Mesenchymal stem cell (in vitro differentiated cells and primary cell): ENCODE data around the gene SLIT3.

ENCODE experiments used
- DNase-seq: peaks from one replicate; pipeline ENCODE4 v3.0.0-alpha.2; 2013
- H2AFZ ChIP-seq: one replicate; pipeline ENCODE4 v1.6.1; 2013; ENCODE audit warnings: low read depth, mild to moderate bottlenecking, control low read depth, inconsistent platforms, low read length, moderate library complexity
- H2AK5ac ChIP-seq: 2 replicates; pipeline ENCODE4 v1.6.1; 2013; ENCODE audit warnings: low read length, moderate library complexity, mild to moderate bottlenecking, inconsistent platforms; ENCODE audit not compliant: severe bottlenecking
- H2BK120ac ChIP-seq: one replicate; pipeline ENCODE4 v1.6.1; 2013; ENCODE audit warnings: low read depth, mild to moderate bottlenecking, inconsistent platforms, low read length, moderate library complexity
- H2BK12ac ChIP-seq, 2 experiments: one replicate each; pipeline ENCODE4 v1.6.1; 2013; ENCODE audit warnings: inconsistent platforms in 2 of 2, low read length in 2 of 2, mild to moderate bottlenecking in 2 of 2, moderate library complexity in 2 of 2, control low read depth in 1 of 2
- H2BK15ac ChIP-seq: one replicate; pipeline ENCODE4 v1.6.1; 2013; ENCODE audit warnings: mild to moderate bottlenecking, low read depth, inconsistent platforms; ENCODE audit not compliant: poor library complexity, severe bottlenecking
- H2BK5ac ChIP-seq: 2 replicates; pipeline ENCODE4 v1.6.1; 2013; ENCODE audit warnings: low read depth, mild to moderate bottlenecking, low read length, control low read depth, inconsistent platforms; ENCODE audit not compliant: poor library complexity, severe bottlenecking
- H3K14ac ChIP-seq, 2 experiments: one replicate each; pipeline ENCODE4 v1.6.1; 2013; ENCODE audit warnings: inconsistent platforms in 2 of 2, low read length in 2 of 2, control low read depth in 1 of 2, mild to moderate bottlenecking in 1 of 2, moderate library complexity in 1 of 2
- H3K18ac ChIP-seq, 2 experiments: one replicate each; pipeline ENCODE4 v1.6.1; 2013; ENCODE audit warnings: inconsistent platforms in 2 of 2, low read length in 2 of 2, control low read depth in 1 of 2, low read depth in 1 of 2, mild to moderate bottlenecking in 1 of 2
- H3K23ac ChIP-seq, 2 experiments: one replicate each; pipeline ENCODE4 v1.6.1; 2013; ENCODE audit warnings: inconsistent platforms in 2 of 2, low read length in 2 of 2, mild to moderate bottlenecking in 2 of 2, moderate library complexity in 2 of 2, control low read depth in 1 of 2
- H3K27ac ChIP-seq: 2 replicates; pipeline ENCODE4 v1.5.1; 2013; ENCODE audit warnings: mild to moderate bottlenecking, moderate library complexity, low read length, control low read depth, inconsistent platforms; ENCODE audit not compliant: poor library complexity, severe bottlenecking
- H3K27me3 ChIP-seq, 2 experiments: 2 replicates each; pipeline versions ENCODE4 v1.6.1 to v1.7.0; 2013; ENCODE audit warnings: low read length in 2 of 2, mild to moderate bottlenecking in 2 of 2, moderate library complexity in 2 of 2, control low read depth in 1 of 2, inconsistent platforms in 1 of 2; ENCODE audit not compliant: control insufficient read depth in 1 of 2, insufficient read depth in 1 of 2
- H3K36me3 ChIP-seq, 2 experiments: 2 replicates each; pipeline versions ENCODE4 v1.6.1 to v1.7.0; 2013; ENCODE audit warnings: low read length in 2 of 2, control low read depth in 1 of 2, inconsistent platforms in 1 of 2, low read depth in 1 of 2, mild to moderate bottlenecking in 1 of 2; ENCODE audit not compliant: insufficient read depth in 2 of 2, control insufficient read depth in 1 of 2
- H3K4ac ChIP-seq, 2 experiments: one replicate each; pipeline ENCODE4 v1.6.1; 2013; ENCODE audit warnings: inconsistent platforms in 2 of 2, low read length in 2 of 2, mild to moderate bottlenecking in 2 of 2, moderate library complexity in 2 of 2, control low read depth in 1 of 2, low read depth in 1 of 2
- H3K4me1 ChIP-seq: 2 replicates; pipeline ENCODE4 v1.6.1; 2013; ENCODE audit warnings: low read depth, low read length, control low read depth; ENCODE audit not compliant: control insufficient read depth, insufficient read depth
- H3K4me2 ChIP-seq: 2 replicates; pipeline ENCODE4 v1.6.1; 2013; ENCODE audit warnings: low read length, mild to moderate bottlenecking, inconsistent platforms; ENCODE audit not compliant: poor library complexity, severe bottlenecking
- H3K4me3 ChIP-seq, 2 experiments: 2 replicates each; pipeline versions ENCODE4 v1.5.1 to v1.7.0; 2013; ENCODE audit warnings: low read length in 2 of 2, mild to moderate bottlenecking in 2 of 2, control low read depth in 1 of 2, low read depth in 1 of 2; ENCODE audit not compliant: insufficient read depth in 1 of 2
- H3K79me1 ChIP-seq: replicated peaks from 2 replicates; pipeline ENCODE4 v1.6.1; 2013; ENCODE audit warnings: mild to moderate bottlenecking, control low read depth, low read length, inconsistent platforms; ENCODE audit not compliant: poor library complexity, severe bottlenecking
- H3K9ac ChIP-seq: 2 replicates; pipeline ENCODE4 v1.7.0; 2013; ENCODE audit warnings: mild to moderate bottlenecking, low read length, moderate library complexity
- H3K9me3 ChIP-seq: 2 replicates; pipeline ENCODE4 v1.7.0; 2013; ENCODE audit warnings: mild to moderate bottlenecking, low read length; ENCODE audit not compliant: control insufficient read depth
- H4K8ac ChIP-seq: one replicate; pipeline ENCODE4 v1.6.1; 2013; ENCODE audit warnings: inconsistent platforms, mild to moderate bottlenecking, low read length, moderate library complexity
- H4K91ac ChIP-seq: one replicate; pipeline ENCODE4 v1.6.1; 2013; ENCODE audit warnings: mild to moderate bottlenecking, low read length, inconsistent platforms
- WGBS: methylation state at CpG from one replicate; pipeline ENCODE4 v1.1.7; 2013; ENCODE audit warnings: mixed read lengths; 5-methylcytosine and 5-hydroxymethylcytosine counted together

Gene SLIT3

GRCh38 chr5:168693297-168693696, 607.6 kb downstream of the SLIT3 start:
- Histone ChIP-seq H2AFZ (no peak overlapping the region), H3K18ac (no peak overlapping the region), H4K8ac (no peak overlapping the region), H2BK5ac (no peak overlapping the region), H2BK12ac (no peak overlapping the region), H3K9ac (no peak overlapping the region), H3K4me1 (no peaks in the 10 kb centered on the region), H2BK120ac (no peak overlapping the region), H3K4ac (no peak overlapping the region), H3K27me3 (peaks cover 0 to 49% of the 10 kb centered on the region in 2 experiments), H3K79me1 (no peaks in the 10 kb centered on the region), H3K4me2 (no peak overlapping the region), H2BK15ac (no peak overlapping the region), H4K91ac (no peak overlapping the region), H3K36me3 (peaks cover 0 to 91% of the 10 kb centered on the region in 2 experiments), H3K23ac (no peak overlapping the region), H3K27ac (no peak overlapping the region), H2AK5ac (no peak overlapping the region), H3K14ac (no peak overlapping the region), H3K9me3 (no peaks in the 10 kb centered on the region), H3K4me3 (no peak overlapping the region)
- DNase-seq: no peak
- WGBS: 73% methylated on average over 4 of the region's 5 CpGs

- Histone ChIP-seq H3K27me3 (peaks cover 0 to 53% of the 10 kb centered on the region in 2 experiments), H3K18ac (no peak overlapping the region), H3K23ac (no peak overlapping the region), H2BK15ac (no peak overlapping the region), H2BK5ac (no peak overlapping the region), H3K4me2 (no peak overlapping the region), H3K4me3 (no peak overlapping the region), H2BK12ac (no peak overlapping the region), H3K27ac (no peak overlapping the region), H3K14ac (no peak overlapping the region), H4K8ac (no peak overlapping the region), H4K91ac (no peak overlapping the region), H3K36me3 (peaks cover 0 to 91% of the 10 kb centered on the region in 2 experiments), H3K9me3 (no peaks in the 10 kb centered on the region), H2AK5ac (no peak overlapping the region), H2AFZ (no peak overlapping the region), H2BK120ac (no peak overlapping the region), H3K9ac (no peak overlapping the region), H3K4ac (no peak overlapping the region), H3K79me1 (no peaks in the 10 kb centered on the region), H3K4me1 (no peaks in the 10 kb centered on the region)
- 77% methylated on average over 4 of the region's 4 CpGs for WGBS
- no peak for DNase-seq
Observed at GRCh38 chr5:168691891-168692290, 609.0 kb downstream of the SLIT3 start.

DNA sequence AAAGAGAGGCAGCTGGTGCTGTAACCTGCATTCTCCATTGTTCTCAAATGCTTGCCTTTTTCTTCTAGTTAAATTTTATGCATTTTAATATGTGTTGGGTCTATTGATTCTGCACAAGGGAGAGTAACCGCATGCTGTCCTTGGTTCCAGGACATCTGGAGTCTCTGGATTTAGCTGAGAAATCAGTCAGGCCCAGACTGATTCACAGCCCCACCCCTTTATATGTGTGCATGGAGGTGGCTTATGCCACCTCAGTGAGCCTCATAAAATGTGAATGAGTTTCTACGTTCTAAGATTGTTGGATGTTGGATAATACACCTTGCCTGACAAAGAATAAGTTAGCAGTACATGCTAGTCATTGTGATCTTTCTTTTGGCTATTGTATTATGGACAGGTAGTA, 611.7 kb downstream of the SLIT3 start:
- Histone ChIP-seq H2BK120ac (no peak overlapping the region), H2BK15ac (no peak overlapping the region), H2BK12ac (no peak overlapping the region), H2AK5ac (no peak overlapping the region), H3K4me1 (no peaks in the 10 kb centered on the region), H3K79me1 (no peaks in the 10 kb centered on the region), H2BK5ac (no peak overlapping the region), H3K27me3 (peaks cover 0 to 48% of the 10 kb centered on the region in 2 experiments), H3K18ac (no peak overlapping the region), H3K4ac (no peak overlapping the region), H3K9me3 (no peaks in the 10 kb centered on the region), H3K4me2 (no peak overlapping the region), H3K23ac (no peak overlapping the region), H3K14ac (no peak overlapping the region), H3K27ac (no peak overlapping the region), H4K8ac (no peak overlapping the region), H4K91ac (no peak overlapping the region), H3K36me3 (peaks cover 0 to 88% of the 10 kb centered on the region in 2 experiments), H2AFZ (no peak overlapping the region), H3K4me3 (no peak overlapping the region), H3K9ac (no peak overlapping the region)
- 91% methylated on average over 2 of the region's 2 CpGs for WGBS
- no peak for DNase-seq

DNA sequence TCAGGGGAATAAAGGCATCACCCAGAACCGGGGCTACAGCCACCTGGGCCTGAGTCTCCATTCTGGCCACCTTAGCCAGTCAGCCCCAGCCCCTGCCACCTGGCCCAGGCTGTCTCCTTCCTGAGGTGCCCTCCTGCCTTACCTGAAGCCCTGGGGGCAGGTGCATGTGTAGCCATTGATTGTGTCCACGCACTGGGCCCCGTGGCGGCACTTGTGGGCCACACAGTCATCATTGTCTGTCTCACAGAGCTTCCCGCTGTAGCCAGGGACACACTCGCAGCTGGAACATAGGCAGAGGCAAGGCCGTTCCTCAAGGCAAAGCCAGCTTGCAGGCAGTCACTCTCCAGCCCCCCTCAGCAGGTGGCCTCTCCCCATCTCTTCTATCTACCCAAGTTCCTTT, 614.1 kb downstream of the SLIT3 start:
- H3K14ac ChIP-seq: no peak overlapping the region
- no peak overlapping the region for H3K4ac ChIP-seq
- no peak overlapping the region for H2BK12ac ChIP-seq
- H2BK5ac ChIP-seq: no peak overlapping the region
- no peak overlapping the region for H2BK15ac ChIP-seq
- no peak overlapping the region for H2AFZ ChIP-seq
- no peaks in the 10 kb centered on the region for H3K4me1 ChIP-seq
- no peak for DNase-seq
- no peak overlapping the region for H3K27ac ChIP-seq
- H4K8ac ChIP-seq: no peak overlapping the region
- no peaks in the 10 kb centered on the region for H3K79me1 ChIP-seq
- 88% methylated on average over 7 of the region's 7 CpGs for WGBS
- H3K27me3 ChIP-seq: peaks cover 0 to 26% of the 10 kb centered on the region in 2 experiments
- no peak overlapping the region for H4K91ac ChIP-seq
- no peak overlapping the region for H2AK5ac ChIP-seq
- peaks cover 0 to 78% of the 10 kb centered on the region in 2 experiments for H3K36me3 ChIP-seq
- H3K9ac ChIP-seq: no peak overlapping the region
- H3K4me2 ChIP-seq: no peak overlapping the region
- no peaks in the 10 kb centered on the region for H3K9me3 ChIP-seq
- H2BK120ac ChIP-seq: no peak overlapping the region
- no peak overlapping the region for H3K23ac ChIP-seq
- no peak overlapping the region for H3K4me3 ChIP-seq
- no peak overlapping the region for H3K18ac ChIP-seq
